Activated naive CD4-positive, alpha-beta T cell treated with anti-CD3 and anti-CD28 coated beads for 36 hours (primary cell): ENCODE results near the gene TTLL5. TPM values are rescaled to one million over a fixed set of nuclear protein-coding genes. Genes with fewer than 3 reads are reported as not detected.

Experiments used
- CTCF ChIA-PET: fragments of 350-600 bp; sonication (Branson Sonifier 250); formaldehyde crosslinking; loops from one replicate; lab custom pipeline; 2021; ENCODE audit warnings: antibody characterized with exemption; lab: Charles Lee
- DNase-seq: peaks from one replicate; pipeline ENCODE4 v3.0.0-alpha.2; 2020
- H3K27ac Mint-ChIP-seq: one replicate; pipeline ENCODE4 v1.8.0; 2021; ENCODE audit warnings: mild to moderate bottlenecking, mixed read lengths
- H3K27me3 Mint-ChIP-seq: one replicate; pipeline ENCODE4 v1.8.0; 2021; ENCODE audit warnings: low read depth, mixed read lengths
- H3K36me3 Mint-ChIP-seq: one replicate; pipeline ENCODE4 v1.8.0; 2021; ENCODE audit warnings: low read depth, mixed read lengths
- H3K4me1 Mint-ChIP-seq: one replicate; pipeline ENCODE4 v1.8.0; 2021; ENCODE audit warnings: low read depth, mixed read lengths
- H3K4me3 Mint-ChIP-seq: one replicate; pipeline ENCODE4 v1.8.0; 2021; ENCODE audit warnings: mild to moderate bottlenecking, moderate library complexity, mixed read lengths
- H3K9me3 Mint-ChIP-seq: one replicate; pipeline ENCODE4 v1.8.0; 2021; ENCODE audit warnings: mixed read lengths
- intact Hi-C: fragments of 100-400 bp; cut with micrococcal nuclease; formaldehyde crosslinking; loops from one replicate; pipeline ENCODE4 v1.15.1; 2023
- total RNA-seq, 2 experiments: library from RNA; stranded (reverse); gene quantifications; one replicate each; pipeline ENCODE4 v1.2.3, GENCODE V29; 2021

Gene TTLL5
- total RNA-seq, 2 experiments from 2014 or later, result 23.8 to 25.1 TPM

DNA sequence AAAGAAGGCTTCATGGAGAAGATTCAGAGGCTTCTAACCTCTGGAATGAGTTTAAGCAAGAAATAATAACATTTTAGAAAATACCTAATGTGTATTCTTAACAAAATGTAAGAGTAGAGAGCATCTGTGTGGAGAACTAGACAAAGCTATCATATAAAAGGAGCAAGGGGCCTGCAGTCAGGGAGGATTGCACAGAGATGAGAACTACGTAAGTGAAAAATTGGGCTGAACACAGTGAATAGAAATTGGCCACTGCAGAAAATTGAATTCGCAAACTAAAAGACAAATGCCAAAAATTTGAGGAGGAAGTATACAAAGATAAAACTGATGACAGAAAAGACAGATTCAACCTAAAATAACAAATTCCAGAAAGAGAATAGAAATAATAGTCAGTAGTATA lies 227.9 kb downstream of the TTLL5 start:
- Mint-ChIP-seq H3K4me1 (no peaks in the 10 kb centered on the region), H3K36me3 (peaks cover 6% of the 10 kb centered on the region), H3K27me3 (no peaks in the 10 kb centered on the region), H3K4me3 (no peak overlapping the region), H3K27ac (no peak overlapping the region), H3K9me3 (no peaks in the 10 kb centered on the region)
- CTCF ChIA-PET, result interaction anchor here (0.8 kb wide), 1 partner anchor 18 kb away, joined by 4 read pairs; no protein-coding TSS in a partner anchor
- DNase-seq, result no peak
- intact Hi-C loops, result no loop called here

DNA sequence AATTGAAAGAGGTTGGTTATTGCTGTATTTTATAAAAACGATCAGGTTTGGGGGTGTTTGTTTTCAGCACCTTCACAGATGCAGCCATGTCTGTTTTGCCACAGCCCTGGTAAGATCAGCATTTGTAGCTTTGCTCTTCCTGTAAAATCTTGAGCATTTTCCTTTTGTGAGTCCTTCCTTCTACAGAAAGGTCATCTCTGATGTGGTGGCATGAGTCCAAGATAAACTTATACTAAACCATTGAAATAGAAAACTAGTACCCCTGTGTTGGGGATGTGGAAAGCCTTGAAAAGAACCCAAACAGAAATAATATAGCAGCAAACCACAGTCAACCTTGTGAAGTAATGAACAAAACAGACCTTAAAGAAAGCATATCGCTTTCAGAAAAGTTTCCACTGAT lies 235.3 kb downstream of the TTLL5 start:
- intact Hi-C loops, result no loop called here
- H3K4me1 Mint-ChIP-seq, result peaks cover 6% of the 10 kb centered on the region
- no peak for DNase-seq
- H3K27me3 Mint-ChIP-seq, result no peaks in the 10 kb centered on the region
- H3K36me3 Mint-ChIP-seq, result no peaks in the 10 kb centered on the region
- H3K27ac Mint-ChIP-seq, result no peak overlapping the region
- no peaks in the 10 kb centered on the region for H3K9me3 Mint-ChIP-seq
- CTCF ChIA-PET, result interaction anchor here (1.4 kb wide), 1 partner anchor 11 kb away, joined by 5 read pairs; no protein-coding TSS in a partner anchor
- no peak overlapping the region for H3K4me3 Mint-ChIP-seq

GRCh38 chr14:75904311-75904710 lies 243.3 kb downstream of the TTLL5 start:
- CTCF ChIA-PET, result interaction anchor here (0.6 to 8.3 kb wide), 2 partner anchors 79 to 1196 kb away, joined by 3 to 131 read pairs; partner anchors contain the start of genes IFT43 and TGFB3
- H3K9me3 Mint-ChIP-seq, result no peaks in the 10 kb centered on the region

DNA sequence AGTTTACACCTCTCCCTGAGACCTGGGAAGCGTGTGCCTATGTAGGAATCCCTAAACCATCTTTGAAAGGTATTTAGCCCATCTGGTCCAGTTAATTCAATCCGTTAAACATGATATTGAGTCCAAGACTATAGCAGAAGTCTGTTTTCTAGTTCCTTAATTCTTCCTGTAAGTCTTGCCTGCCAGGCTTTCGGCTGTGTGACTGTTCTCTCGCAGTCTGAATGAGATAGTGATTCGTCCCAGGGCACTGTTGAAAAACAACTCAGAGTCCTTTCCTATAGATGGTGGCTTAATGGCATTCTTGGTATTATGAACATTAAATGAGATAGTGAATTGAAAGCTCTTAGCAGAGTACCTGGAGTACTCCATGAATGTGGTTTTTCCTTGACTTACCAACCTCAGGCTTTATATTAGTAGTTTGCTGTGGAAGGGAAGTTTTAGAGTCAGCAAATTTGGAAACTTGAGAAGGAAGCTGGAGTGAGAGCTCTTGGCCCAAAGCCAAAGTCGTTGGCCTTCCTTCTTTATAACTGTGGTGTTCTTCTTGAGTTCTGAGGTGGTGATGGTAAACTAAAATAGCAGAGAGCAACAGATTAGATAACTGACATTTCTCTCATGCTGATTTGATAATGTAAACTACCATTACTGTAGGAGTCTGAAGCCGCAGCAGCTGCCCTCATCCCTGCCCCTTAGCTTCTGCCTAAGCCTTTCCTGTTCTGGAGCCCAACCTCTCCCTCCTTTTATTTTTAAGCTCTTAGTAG lies 244.3 kb downstream of the TTLL5 start:
- H3K27ac Mint-ChIP-seq, result no peak overlapping the region
- no peaks in the 10 kb centered on the region for H3K27me3 Mint-ChIP-seq
- no peak overlapping the region for H3K4me3 Mint-ChIP-seq
- intact Hi-C loops, result loop anchor here (10.0 kb wide), 1 partner anchor 331 kb away; the partner anchor contains the start of gene FLVCR2
- no peaks in the 10 kb centered on the region for H3K4me1 Mint-ChIP-seq
- no peaks in the 10 kb centered on the region for H3K36me3 Mint-ChIP-seq
- H3K9me3 Mint-ChIP-seq, result no peaks in the 10 kb centered on the region
- CTCF ChIA-PET, result interaction anchor here (0.9 to 8.3 kb wide), 7 partner anchors 13 to 232 kb away, joined by 3 to 131 read pairs (median 3); partner anchors contain the start of genes IFT43 and TGFB3
- no peak for DNase-seq

More at GRCh38 chr14:75904311-75904710, 243.3 kb downstream of the TTLL5 start:
- no peak for DNase-seq
- no peak overlapping the region for H3K4me3 Mint-ChIP-seq
- H3K27me3 Mint-ChIP-seq, result no peaks in the 10 kb centered on the region
- intact Hi-C loops, result loop anchor here (10.0 kb wide), 1 partner anchor 330 kb away; the partner anchor contains the start of gene FLVCR2
- no peaks in the 10 kb centered on the region for H3K4me1 Mint-ChIP-seq
- no peaks in the 10 kb centered on the region for H3K36me3 Mint-ChIP-seq
- H3K27ac Mint-ChIP-seq, result no peak overlapping the region

DNA sequence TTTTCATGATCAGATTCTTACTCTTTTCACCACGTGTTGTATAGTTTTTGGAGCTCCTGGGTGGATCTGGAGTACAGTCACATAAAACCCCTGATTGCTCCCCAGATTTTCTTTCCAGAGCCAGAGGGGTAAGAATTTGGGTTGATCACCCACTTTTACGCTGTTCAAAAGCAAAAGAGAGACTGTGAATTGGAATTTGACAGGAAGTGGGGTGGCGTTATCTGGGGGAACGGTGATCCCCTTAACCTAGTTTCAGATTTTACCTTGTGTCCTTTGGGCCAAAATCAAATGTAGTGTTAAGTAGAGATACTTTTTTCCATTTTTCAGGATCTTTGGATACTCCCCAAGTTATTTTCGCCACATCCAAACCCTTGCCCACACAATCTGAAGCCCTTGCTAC lies 245.2 kb downstream of the TTLL5 start:
- H3K27me3 Mint-ChIP-seq, result no peaks in the 10 kb centered on the region
- H3K4me1 Mint-ChIP-seq, result no peaks in the 10 kb centered on the region
- intact Hi-C loops, result loop anchor here (1.0 to 10.0 kb wide), 4 partner anchors 76 to 481 kb away; partner anchors contain the start of gene FLVCR2
- CTCF ChIA-PET, result interaction anchor here (0.7 to 8.3 kb wide), 26 partner anchors 9 to 446 kb away, joined by 3 to 131 read pairs (median 4); partner anchors contain the start of genes IFT43 and TGFB3
- H3K27ac Mint-ChIP-seq, result no peak overlapping the region
- H3K4me3 Mint-ChIP-seq, result no peak overlapping the region
- no peaks in the 10 kb centered on the region for H3K9me3 Mint-ChIP-seq
- no peaks in the 10 kb centered on the region for H3K36me3 Mint-ChIP-seq
- no peak for DNase-seq

DNA sequence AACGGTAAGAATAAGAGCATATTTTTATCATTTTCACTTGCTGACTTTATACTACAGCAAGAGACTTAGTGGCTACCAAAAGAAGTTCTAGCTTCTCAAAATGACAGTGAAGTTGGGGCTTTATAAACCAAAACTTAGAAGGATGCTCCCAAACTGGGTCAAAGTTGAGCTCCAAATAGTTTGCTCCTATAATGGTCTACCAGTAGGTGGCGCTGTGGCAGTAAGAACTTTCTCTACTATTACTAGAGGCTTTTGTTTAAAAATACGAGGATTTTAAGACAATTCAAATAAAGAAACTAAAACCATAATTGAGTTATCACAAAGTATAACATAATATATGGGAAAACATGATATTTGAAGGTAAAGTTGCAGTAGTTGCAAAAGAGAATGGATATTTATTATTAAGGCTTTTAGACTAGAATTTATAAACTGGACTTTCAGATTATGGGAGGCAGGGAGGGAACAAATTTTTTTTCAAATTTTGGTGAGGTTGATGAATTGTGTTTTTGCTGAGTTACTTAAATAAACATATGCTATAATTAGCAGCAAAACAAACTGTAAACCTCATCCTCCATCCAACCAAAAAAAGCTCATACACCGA lies 245.7 kb downstream of the TTLL5 start:
- no peak overlapping the region for H3K27ac Mint-ChIP-seq
- CTCF ChIA-PET, result interaction anchor here (0.7 to 8.3 kb wide), 26 partner anchors 10 to 446 kb away, joined by 3 to 131 read pairs (median 4); partner anchors contain the start of genes IFT43 and TGFB3

DNA sequence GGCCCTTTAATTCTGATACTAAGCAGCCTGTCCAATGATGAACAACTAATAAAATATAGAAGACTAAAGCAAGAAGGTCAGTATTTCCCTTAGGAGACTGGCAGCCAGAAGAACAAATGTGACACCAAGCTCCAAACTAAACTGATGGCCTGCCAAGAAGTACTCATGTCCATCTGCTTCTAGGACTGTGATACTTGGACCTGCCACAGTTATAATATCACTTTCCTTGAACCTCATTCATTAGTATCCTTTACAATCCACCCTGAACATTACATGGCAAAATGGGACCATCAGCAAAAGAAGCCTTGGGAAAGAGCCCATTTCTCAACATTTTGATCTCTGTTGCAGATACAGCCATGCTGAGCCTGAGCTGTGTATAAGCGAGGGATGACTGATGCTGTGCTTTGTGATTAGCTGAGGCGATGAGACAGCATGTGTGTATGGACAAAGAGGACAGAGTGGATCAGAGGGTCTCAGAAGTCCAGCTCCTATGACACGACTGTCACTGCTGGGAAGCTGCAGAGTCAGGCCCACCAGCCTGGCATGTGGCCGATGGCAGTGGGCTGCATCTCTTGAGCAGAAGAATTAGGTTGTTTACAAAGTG lies 246.8 kb downstream of the TTLL5 start:
- H3K9me3 Mint-ChIP-seq, result no peaks in the 10 kb centered on the region
- no peaks in the 10 kb centered on the region for H3K36me3 Mint-ChIP-seq
- intact Hi-C loops, result loop anchor here (2.0 to 10.0 kb wide), 2 partner anchors 199 to 333 kb away; partner anchors contain the start of gene FLVCR2
- no peaks in the 10 kb centered on the region for H3K4me1 Mint-ChIP-seq
- H3K27ac Mint-ChIP-seq, result no peak overlapping the region
- no peaks in the 10 kb centered on the region for H3K27me3 Mint-ChIP-seq
- no peak overlapping the region for H3K4me3 Mint-ChIP-seq
- CTCF ChIA-PET, result interaction anchor here (0.7 to 8.3 kb wide), 9 partner anchors 10 to 199 kb away, joined by 3 to 131 read pairs (median 4); partner anchors contain the start of genes IFT43 and TGFB3
- no peak for DNase-seq

More for the DNA sequence above, 245.7 kb downstream of the TTLL5 start:
- DNase-seq, result peak; percentile 87
- intact Hi-C loops, result loop anchor here (1.0 to 10.0 kb wide), 4 partner anchors 76 to 481 kb away; partner anchors contain the start of gene FLVCR2
- H3K9me3 Mint-ChIP-seq, result no peaks in the 10 kb centered on the region
- no peaks in the 10 kb centered on the region for H3K27me3 Mint-ChIP-seq
- H3K4me3 Mint-ChIP-seq, result no peak overlapping the region
- no peaks in the 10 kb centered on the region for H3K4me1 Mint-ChIP-seq
- H3K36me3 Mint-ChIP-seq, result no peaks in the 10 kb centered on the region

GRCh38 chr14:75909630-75910029 lies 248.6 kb downstream of the TTLL5 start:
- H3K4me1 Mint-ChIP-seq, result no peaks in the 10 kb centered on the region
- CTCF ChIA-PET, result interaction anchor here (8.3 kb wide), 1 partner anchor 74 kb away, joined by 131 read pairs; the partner anchor contains the start of genes IFT43 and TGFB3
- H3K4me3 Mint-ChIP-seq, result no peak overlapping the region
- H3K27ac Mint-ChIP-seq, result no peak overlapping the region
- H3K36me3 Mint-ChIP-seq, result no peaks in the 10 kb centered on the region
- intact Hi-C loops, result loop anchor here (10.0 kb wide), 1 partner anchor 335 kb away; the partner anchor contains the start of gene FLVCR2
- no peak for DNase-seq
- H3K27me3 Mint-ChIP-seq, result no peaks in the 10 kb centered on the region
- H3K9me3 Mint-ChIP-seq, result no peaks in the 10 kb centered on the region

DNA sequence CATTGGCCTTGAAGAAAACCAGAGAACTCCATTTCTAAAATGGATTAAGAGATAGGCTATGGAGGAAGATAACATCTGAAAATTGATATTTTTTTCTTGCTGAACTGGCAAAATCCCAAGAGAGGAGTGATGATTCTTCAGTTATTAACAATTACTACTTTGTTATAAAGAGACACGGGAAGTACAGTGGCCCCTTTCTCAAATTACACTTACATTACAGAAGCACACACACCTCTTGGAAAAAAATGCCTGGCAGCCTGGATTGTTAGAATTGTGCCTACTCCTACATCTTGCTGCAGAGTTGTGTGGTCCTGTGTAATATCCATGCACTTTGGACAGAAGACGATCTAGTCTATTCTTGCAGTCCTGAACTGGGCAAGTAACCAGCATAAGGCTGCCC lies 249.0 kb downstream of the TTLL5 start:
- no peak for DNase-seq
- CTCF ChIA-PET, result interaction anchor here (8.3 kb wide), 1 partner anchor 73 kb away, joined by 131 read pairs; the partner anchor contains the start of genes IFT43 and TGFB3
- no peak overlapping the region for H3K27ac Mint-ChIP-seq

GRCh38 chr14:75911883-75912282 lies 250.8 kb downstream of the TTLL5 start:
- DNase-seq, result no peak
- CTCF ChIA-PET, result interaction anchor here (8.3 kb wide), 1 partner anchor 71 kb away, joined by 131 read pairs; the partner anchor contains the start of genes IFT43 and TGFB3
- H3K9me3 Mint-ChIP-seq, result no peaks in the 10 kb centered on the region
- no peaks in the 10 kb centered on the region for H3K27me3 Mint-ChIP-seq
- H3K4me3 Mint-ChIP-seq, result no peak overlapping the region
- intact Hi-C loops, result no loop called here
- H3K4me1 Mint-ChIP-seq, result no peaks in the 10 kb centered on the region
- H3K27ac Mint-ChIP-seq, result no peak overlapping the region
- H3K36me3 Mint-ChIP-seq, result no peaks in the 10 kb centered on the region

More for the DNA sequence above, 249.0 kb downstream of the TTLL5 start:
- H3K9me3 Mint-ChIP-seq, result no peaks in the 10 kb centered on the region
- H3K27me3 Mint-ChIP-seq, result no peaks in the 10 kb centered on the region
- H3K4me3 Mint-ChIP-seq, result no peak overlapping the region
- H3K36me3 Mint-ChIP-seq, result no peaks in the 10 kb centered on the region
- no peaks in the 10 kb centered on the region for H3K4me1 Mint-ChIP-seq
- intact Hi-C loops, result no loop called here

DNA sequence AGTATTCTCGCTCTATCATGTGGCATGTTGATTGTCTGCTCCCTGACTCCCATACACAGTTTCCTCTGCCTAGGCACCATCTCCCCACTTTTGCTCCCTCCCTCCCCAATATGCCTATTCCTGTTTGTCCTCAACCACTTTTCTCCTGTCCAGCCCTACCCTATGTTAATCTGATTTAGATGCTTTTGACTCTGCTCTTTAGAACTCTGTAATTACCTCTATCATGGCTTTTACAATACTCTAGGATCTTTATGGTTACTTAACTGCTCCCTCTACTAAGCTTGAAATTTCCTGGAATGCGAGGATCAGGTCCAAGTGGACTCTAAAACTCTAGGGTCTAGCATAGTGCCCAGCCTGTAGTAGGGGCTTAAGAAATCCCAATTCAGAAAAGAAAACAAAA lies 252.1 kb downstream of the TTLL5 start:
- H3K4me1 Mint-ChIP-seq, result no peaks in the 10 kb centered on the region
- no peak for DNase-seq
- no peaks in the 10 kb centered on the region for H3K27me3 Mint-ChIP-seq
- no peak overlapping the region for H3K27ac Mint-ChIP-seq
- no peak overlapping the region for H3K4me3 Mint-ChIP-seq
- CTCF ChIA-PET, result no interaction called here
- intact Hi-C loops, result no loop called here
- H3K36me3 Mint-ChIP-seq, result no peaks in the 10 kb centered on the region
- no peaks in the 10 kb centered on the region for H3K9me3 Mint-ChIP-seq
